Measurements from ENCODE around the gene ACSL6.
"Not testable (repeated sequence)": the region's sequence is repeated elsewhere in the genome, so short reads cannot be mapped to it uniquely, and the experiment has no call there.

ACSL6 gene

DNA sequence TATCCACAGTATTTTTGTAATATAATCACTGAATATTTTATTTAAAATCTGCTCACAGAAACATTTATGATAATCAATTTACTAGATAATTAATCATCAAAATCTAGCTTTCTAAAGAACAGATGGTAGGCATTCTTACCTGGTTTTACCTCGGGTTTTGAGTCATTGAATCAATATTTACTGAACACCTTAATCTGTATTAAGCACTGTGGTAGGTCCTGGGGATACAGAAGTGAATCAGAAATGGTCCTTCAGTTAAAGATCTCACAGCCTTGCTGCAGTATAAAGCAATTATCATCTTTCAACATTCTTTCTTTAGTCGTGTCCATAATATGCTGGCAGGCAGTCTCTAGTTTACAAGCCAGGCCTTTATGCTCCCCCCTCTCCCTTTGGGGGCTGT, 64.0 kb downstream of the ACSL6 start:
- no peak for FAIRE-seq
- DNase-seq (ENCODE audit: insufficient read length, low spot score): no peak

DNA sequence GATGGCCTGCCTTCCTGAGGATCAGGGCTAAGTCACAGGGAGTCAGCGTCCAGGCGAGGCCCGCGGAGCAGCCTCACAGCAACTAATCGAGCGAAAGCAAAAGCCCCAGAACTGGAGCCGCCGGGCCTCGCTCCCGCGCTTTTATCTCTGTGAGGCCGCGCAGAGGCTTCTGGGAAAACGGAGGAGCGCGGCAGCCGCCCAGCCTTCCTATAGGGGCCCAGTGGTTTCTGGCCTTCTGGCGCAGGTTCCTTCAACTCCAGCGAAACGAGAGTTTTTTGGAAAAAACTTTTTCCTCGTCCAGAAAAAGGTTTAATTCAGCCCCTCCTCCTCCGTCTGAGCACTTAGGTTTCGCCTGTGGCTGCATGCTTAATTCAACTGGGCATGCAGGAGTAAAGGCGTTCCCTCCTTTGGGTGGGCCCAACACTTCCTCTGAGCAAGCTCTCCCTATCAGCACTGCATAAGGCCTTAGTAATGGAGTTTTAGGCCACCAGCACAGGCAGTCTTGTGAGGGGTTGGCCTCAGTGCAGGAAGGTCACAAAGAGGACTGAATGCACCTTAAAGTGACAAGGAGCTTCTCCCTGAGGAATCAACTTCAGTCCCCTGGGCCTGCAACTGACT, 65.8 kb downstream of the ACSL6 start, which contains the start of gene MEIKIN:
Gene MEIKIN (minus strand): TSS at position 113 of the 618 bp plus-strand sequence. CDS start 158 bp downstream, outside the sequence.
- no peak for DNase-seq (ENCODE audit: insufficient read length, low spot score)
- no peak for FAIRE-seq

DNA sequence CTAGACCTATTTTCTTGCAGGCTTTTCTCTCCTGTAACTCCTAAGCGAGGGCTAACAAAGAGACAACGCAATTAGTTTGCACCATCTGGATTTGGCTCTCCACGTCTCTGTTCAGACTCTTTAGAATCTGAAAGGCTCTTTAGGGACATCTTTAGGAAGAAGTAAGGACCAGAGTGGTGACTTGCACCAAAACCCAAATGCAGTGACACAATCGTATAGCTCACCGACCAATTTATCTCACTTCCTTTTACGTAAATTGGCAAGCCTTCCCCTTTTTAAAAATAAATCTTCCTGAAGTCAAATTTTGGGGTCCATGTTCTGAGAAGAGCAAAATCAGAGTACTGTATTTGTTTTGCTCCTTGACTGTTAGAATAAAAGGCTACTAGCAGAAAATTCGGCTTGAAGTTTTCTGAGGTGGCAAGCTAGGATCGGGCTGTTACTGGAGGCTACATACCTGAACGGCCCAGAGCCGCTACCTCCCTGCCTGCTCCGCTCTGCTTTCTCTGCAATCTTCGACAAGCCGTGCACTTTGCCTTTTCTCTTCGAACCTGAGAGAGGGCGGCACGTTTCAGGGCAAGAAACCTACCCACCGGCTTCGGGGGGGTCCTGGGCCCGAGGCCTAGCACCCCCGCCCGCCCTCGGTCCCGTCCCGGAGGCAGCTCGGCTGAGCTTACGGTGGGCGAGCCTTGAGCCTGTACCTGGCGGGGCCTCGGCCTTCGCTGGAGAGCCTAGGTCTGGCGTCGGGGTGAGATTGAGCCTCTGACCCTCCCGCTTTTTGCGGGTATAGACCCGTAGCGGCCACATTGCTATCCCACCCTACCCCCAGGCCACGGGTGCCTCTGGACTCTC, 66.5 kb downstream of the ACSL6 start:
- FAIRE-seq (no peak), DNase-seq (ENCODE audit: insufficient read length, low spot score) (no peak)

DNA sequence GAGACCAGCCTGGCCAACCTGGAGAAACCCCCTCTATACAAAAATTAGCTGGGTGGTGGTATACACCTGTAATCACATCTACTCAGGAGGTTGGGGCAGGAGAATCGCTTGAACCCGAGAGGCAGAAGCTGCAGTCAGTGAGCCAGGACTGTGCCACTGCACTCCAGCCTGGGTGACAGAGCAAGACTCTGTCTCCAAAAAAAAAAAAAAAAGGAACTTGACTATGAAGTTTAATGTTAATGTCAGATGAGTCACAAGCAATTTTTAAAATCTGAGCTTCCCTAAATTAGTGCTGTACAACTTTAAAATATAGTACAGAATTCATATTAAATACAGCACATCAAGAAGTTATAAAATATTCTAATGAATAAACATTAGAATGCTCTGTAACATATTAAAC, 67.5 kb downstream of the ACSL6 start:
- DNase-seq (ENCODE audit: insufficient read length, low spot score) (no peak), FAIRE-seq (no peak)

DNA sequence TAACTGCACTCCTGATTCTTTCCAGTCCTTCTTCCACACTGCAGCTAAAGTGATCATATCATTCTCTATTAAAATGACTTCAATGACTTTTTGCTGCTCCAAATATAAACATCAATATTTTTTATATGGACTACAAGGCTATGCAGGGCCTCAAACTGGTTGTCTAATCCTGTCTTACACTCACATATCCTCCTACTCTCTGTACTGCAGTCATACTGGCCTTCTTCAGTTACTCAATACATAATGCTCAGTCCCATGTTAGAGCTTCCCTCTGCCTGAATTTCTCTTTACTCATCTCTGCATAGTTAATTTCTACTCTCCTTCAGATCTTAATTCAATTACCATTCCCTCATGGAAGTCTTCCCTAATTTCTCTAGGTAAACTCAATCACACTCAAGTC, 69.4 kb downstream of the ACSL6 start:
- no peak for DNase-seq (ENCODE audit: insufficient read length, low spot score)
- FAIRE-seq: no peak

DNA sequence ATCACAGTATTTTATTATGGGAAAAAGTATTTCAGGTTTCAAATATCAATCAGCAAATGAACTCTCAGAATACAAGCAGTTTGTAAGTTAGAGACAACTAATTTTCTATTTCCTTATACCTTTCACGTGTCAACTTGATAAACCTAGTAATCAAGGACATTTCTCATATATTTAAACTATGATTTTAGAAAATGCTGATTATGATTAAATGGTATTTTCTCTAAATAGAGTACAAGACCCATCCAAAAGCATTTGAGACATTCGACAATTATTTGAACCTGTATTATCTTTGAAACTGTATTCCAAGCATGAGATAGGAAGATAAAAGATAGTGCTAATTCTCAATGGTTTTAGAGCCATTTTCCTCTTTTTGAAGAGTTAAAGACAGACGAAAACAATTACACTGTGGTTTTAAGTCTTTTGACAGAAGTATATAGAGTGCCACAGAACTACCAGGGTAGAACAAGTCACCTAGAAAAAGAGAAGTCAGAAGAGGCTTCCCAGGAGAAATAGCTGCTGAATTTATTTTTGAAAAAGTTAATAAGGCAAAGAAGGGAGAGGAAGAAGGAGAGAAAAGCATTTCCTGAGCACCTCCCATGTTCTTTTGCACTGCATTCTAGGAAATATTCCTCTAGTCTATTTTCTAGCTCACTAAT, 71.6 kb downstream of the ACSL6 start:
- DNase-seq (ENCODE audit: insufficient read length, low spot score) (no peak), FAIRE-seq (no peak)

DNA sequence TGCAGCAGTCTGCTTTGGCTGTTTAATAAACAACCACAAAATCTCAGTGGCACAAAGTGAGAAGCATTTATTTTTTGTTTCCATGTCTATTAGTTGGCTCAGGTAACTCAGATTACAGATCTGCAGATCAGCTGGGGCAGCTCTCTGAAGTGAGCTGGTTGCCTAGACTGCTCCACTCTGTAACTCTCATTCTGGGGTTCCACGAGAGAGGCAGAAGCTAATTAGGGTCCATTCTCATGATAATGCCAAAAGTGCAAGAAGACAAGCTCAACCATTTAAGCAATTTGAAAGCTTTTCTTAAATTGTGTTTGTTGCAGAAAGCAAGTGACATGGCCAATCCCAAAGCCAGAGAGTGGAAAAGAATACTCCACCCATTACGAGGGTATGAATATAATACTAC, 79.2 kb downstream of the ACSL6 start:
- DNase-seq (ENCODE audit: insufficient read length, low spot score): no peak
- no peak for FAIRE-seq

DNA sequence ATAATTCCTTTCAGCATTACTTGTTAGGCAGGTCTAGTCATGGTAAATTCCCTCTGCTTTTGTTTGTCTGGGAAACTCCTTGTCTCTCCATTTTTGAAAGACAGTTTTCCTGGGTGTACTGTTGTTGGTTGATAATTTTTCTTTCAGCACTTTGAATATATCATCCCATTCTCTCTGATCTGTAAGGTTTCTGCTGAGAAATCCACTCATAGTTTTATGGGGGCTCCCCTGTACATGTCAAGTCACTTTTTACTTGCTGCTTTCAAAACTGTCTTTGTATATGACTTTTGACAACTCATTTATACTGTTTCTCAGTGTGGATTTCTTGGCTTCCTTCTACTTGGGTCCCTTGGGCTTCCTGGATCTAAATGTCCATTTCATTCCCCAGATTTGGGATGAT, 82.5 kb downstream of the ACSL6 start:
- FAIRE-seq: no peak
- no peak for DNase-seq (ENCODE audit: insufficient read length, low spot score)

DNA sequence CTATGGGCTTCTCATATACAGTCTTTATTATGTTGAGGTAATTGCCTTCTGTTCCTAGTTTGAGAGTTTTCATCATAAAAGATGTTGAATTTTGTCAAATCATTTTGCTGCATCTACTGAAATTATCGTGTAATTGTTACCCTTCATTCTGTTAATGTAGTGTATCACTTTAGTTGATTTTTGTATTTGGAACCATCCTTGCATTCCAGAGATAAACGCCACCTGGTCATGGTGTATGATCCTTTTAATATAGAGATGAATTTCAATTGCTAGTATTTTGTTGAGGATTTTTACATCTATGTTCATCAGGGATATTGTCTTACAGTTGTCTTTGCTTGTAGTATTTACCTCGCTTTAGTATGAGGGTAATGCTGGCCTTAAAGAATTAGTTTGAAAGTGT, 85.3 kb downstream of the ACSL6 start:
- DNase-seq (ENCODE audit: insufficient read length, low spot score) (no peak), FAIRE-seq (no peak)

DNA sequence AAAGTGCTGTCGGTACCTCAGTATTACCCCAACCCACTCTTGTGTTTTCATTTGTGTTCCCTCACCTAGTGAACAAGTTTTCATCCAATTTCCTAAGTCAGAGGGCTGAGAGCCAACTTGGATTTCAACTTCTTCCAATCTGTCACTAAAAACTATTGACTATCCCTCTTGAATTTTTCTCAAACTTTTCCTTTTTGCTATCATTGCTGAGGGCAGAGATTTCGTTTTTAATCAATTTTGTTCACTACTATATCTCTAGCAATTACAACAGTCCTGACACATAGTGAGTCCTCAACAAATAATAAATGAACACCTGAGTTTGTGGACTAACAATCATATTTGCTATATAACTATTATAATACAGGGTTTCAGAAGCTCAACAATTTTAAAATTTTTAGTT, 95.0 kb downstream of the ACSL6 start:
- no peak for FAIRE-seq
- DNase-seq (ENCODE audit: insufficient read length, low spot score): no peak

DNA sequence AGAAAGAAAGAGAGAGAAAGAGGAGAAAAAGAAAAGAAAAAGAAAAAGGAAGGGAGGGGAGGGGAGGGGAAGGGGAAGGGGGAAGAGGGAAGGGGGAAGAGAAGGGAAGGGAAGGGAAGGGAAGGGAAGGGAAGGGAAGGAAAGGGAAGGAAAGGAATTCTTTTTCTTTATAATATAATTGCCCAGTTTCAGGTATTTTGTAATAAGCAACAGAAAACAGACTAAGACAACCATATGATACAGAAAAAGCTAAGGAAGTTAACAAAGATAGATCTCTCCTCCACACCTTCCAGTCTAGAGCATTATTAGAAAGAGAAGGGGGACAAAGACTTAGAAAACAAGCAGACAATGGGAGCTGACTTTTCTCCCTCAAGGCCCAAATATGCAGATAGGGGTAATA, 97.0 kb downstream of the ACSL6 start:
- FAIRE-seq (no peak), DNase-seq (ENCODE audit: insufficient read length, low spot score) (no peak)

DNA sequence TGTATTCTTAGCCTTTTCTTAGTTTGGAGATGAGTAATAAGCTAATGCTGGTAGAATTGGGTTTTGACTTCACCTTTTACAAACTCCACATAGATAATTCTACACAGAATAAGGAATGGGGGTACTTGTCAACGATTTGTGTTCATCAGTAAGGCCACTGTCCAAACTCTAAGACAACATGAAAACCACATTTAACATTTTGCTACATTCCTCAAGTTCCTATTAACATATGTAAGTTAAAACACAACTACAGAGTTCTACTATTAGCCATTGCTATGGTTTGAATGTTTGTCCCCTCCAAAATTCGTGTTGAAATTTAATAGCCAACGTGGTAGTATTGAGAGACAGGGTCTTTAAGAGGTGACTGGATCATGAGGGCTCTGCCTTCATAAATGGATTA, 97.9 kb downstream of the ACSL6 start:
- FAIRE-seq (no peak), DNase-seq (ENCODE audit: insufficient read length, low spot score) (no peak)

DNA sequence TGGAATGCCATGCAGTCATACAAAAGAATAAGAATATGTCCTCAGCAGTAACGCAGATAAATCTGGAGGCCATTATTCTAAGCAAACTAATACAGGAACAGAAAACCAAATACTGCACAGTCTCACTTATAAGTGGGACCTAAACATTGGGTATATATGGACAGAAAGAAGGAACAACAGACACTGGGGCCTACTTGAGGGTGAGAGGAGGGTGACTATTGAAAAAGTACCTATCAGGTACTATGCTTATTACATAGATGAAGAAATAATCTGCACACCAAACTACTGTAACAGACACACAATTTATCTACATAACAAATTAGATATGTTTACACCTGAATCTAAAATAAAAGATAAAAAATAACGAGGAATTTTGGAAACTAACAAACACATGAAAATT, 104.8 kb downstream of the ACSL6 start:
- FAIRE-seq (no peak), DNase-seq (ENCODE audit: insufficient read length, low spot score) (no peak)

DNA sequence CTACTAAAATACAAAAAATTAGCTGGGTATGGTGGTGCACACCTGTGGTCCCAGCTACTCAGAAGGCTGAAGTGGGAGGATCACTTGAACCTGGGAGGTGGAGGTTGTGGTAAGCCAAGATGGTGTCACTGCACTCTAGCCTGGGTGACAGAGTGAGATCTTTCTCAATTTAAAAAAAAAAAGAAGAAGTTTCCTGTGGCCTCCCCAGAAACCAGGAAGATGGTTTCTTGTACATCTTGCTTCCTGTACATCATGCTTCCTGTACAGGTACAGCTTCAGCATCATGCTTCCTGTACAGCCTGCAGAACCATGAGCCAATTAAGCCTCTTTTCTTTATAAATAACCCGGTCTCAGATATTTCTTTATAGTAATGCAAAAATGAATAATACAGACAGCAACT, 109.2 kb downstream of the ACSL6 start:
- FAIRE-seq; DNase-seq (ENCODE audit: insufficient read length, low spot score): not testable (repeated sequence)
